Ammon's horn (tissue), 1 donor: ENCODE results near the gene IMMP2L.
"Not testable (repeated sequence)": the region's sequence is repeated elsewhere in the genome, so short reads cannot be mapped to it uniquely, and the experiment has no call there.

Experiments
- DNase-seq: peaks from one replicate; pipeline ENCODE4 v3.0.0-alpha.2; 2016; ENCODE audit warnings: low spot score

The IMMP2L gene

GRCh38 chr7:111459757-111460280 is 102.5 kb downstream of the IMMP2L start:
- DNase-seq, result no peak

GRCh38 chr7:111459065-111459756 is 103.1 kb downstream of the IMMP2L start:
- no peak for DNase-seq

- DNase-seq, result not testable (repeated sequence)
Observed at GRCh38 chr7:111450705-111451104, 111.6 kb downstream of the IMMP2L start.

- DNase-seq, result not testable (repeated sequence)
Observed at GRCh38 chr7:111447502-111447901, 114.8 kb downstream of the IMMP2L start.

GRCh38 chr7:111439977-111440376 is 122.3 kb downstream of the IMMP2L start:
- DNase-seq, result no peak

GRCh38 chr7:111438369-111439289 is 123.7 kb downstream of the IMMP2L start:
- DNase-seq, result no peak

- DNase-seq, result no peak
Observed at GRCh38 chr7:111437736-111438135, 124.6 kb downstream of the IMMP2L start.

- no peak for DNase-seq
Observed at GRCh38 chr7:111436608-111437007, 125.7 kb downstream of the IMMP2L start.

GRCh38 chr7:111433426-111433825 is 128.9 kb downstream of the IMMP2L start:
- no peak for DNase-seq

- no peak for DNase-seq
Observed at GRCh38 chr7:111429781-111430180, 132.5 kb downstream of the IMMP2L start.

- no peak for DNase-seq
Observed at GRCh38 chr7:111424768-111425167, 137.5 kb downstream of the IMMP2L start.

- no peak for DNase-seq
Observed at GRCh38 chr7:111414374-111414773, 147.9 kb downstream of the IMMP2L start.

- DNase-seq, result no peak
Observed at GRCh38 chr7:111413739-111414138, 148.6 kb downstream of the IMMP2L start.

- DNase-seq, result no peak
Observed at GRCh38 chr7:111410899-111411298, 151.4 kb downstream of the IMMP2L start.

- no peak for DNase-seq
Observed at GRCh38 chr7:111409714-111410422, 152.4 kb downstream of the IMMP2L start.

- DNase-seq, result no peak
Observed at GRCh38 chr7:111408724-111409123, 153.6 kb downstream of the IMMP2L start.

GRCh38 chr7:111407258-111407657 is 155.0 kb downstream of the IMMP2L start:
- DNase-seq, result no peak

- no peak for DNase-seq
Observed at GRCh38 chr7:111405621-111406020, 156.7 kb downstream of the IMMP2L start.

GRCh38 chr7:111401516-111401915 is 160.8 kb downstream of the IMMP2L start:
- DNase-seq, result no peak

- DNase-seq, result no peak
Observed at GRCh38 chr7:111400088-111400487, 162.2 kb downstream of the IMMP2L start.

- no peak for DNase-seq
Observed at GRCh38 chr7:111394891-111395290, 167.4 kb downstream of the IMMP2L start.

GRCh38 chr7:111393011-111393754 is 169.1 kb downstream of the IMMP2L start:
- no peak for DNase-seq
